GM19455 (cell line): Measurements from ENCODE around the gene DDX42.

Source experiments
- ATAC-seq: cut with Tn5 transposase; IDR thresholded peaks from one replicate; pipeline ENCODE4 v1.9.1; 2021; ENCODE audit not compliant: unreplicated experiment

DDX42 gene

GRCh38 chr17:63821804-63822203, 47.8 kb downstream of the DDX42 start:
- ATAC-seq, result no peak

GRCh38 chr17:63822537-63822936, 48.6 kb downstream of the DDX42 start:
- no peak for ATAC-seq

GRCh38 chr17:63823659-63824331, 49.8 kb downstream of the DDX42 start:
- no peak for ATAC-seq

- no peak for ATAC-seq
Measured at GRCh38 chr17:63824362-63824761, 50.4 kb downstream of the DDX42 start.

- ATAC-seq, result no peak
Measured at GRCh38 chr17:63826468-63827001, 52.6 kb downstream of the DDX42 start.

- ATAC-seq, result peak; percentile 86
Measured at GRCh38 chr17:63827002-63827800, 53.2 kb downstream of the DDX42 start, which contains the start of the genes FTSJ3 and PSMC5. Gene FTSJ3, minus strand, starts transcription at chr17:63827663. Its CDS starts 761 bp downstream, at chr17:63826902. Gene PSMC5, plus strand, starts transcription at chr17:63827431. Its CDS starts 60 bp downstream, at chr17:63827491.

GRCh38 chr17:63827801-63828221, 53.8 kb downstream of the DDX42 start:
- ATAC-seq, result no peak

- no peak for ATAC-seq
Measured at GRCh38 chr17:63828936-63829335, 55.0 kb downstream of the DDX42 start.

GRCh38 chr17:63830278-63830677, 56.3 kb downstream of the DDX42 start:
- ATAC-seq, result no peak

GRCh38 chr17:63830904-63831491, 57.0 kb downstream of the DDX42 start:
- no peak for ATAC-seq

- ATAC-seq, result no peak
Measured at GRCh38 chr17:63831505-63831904, 57.5 kb downstream of the DDX42 start.

GRCh38 chr17:63832014-63832413, 58.0 kb downstream of the DDX42 start:
- ATAC-seq, result no peak

- no peak for ATAC-seq
Measured at GRCh38 chr17:63832455-63832854, 58.5 kb downstream of the DDX42 start.

GRCh38 chr17:63833026-63833740, 59.2 kb downstream of the DDX42 start:
- ATAC-seq, result no peak

GRCh38 chr17:63833741-63834373, 59.9 kb downstream of the DDX42 start:
- no peak for ATAC-seq

- ATAC-seq, result no peak
Measured at GRCh38 chr17:63834431-63835166, 60.6 kb downstream of the DDX42 start.

- no peak for ATAC-seq
Measured at GRCh38 chr17:63835167-63835720, 61.3 kb downstream of the DDX42 start.

- no peak for ATAC-seq
Measured at GRCh38 chr17:63836811-63837210, 62.8 kb downstream of the DDX42 start.

GRCh38 chr17:63837480-63837879, 63.5 kb downstream of the DDX42 start:
- ATAC-seq, result no peak
